22Rv1 (cell line): ENCODE results near the gene TJAP1.

Experiments
- CTCF ChIP-seq: fragments of 450-650 bp; IDR thresholded peaks from 2 replicates; pipeline ENCODE4 v1.5.1; 2017; ENCODE audit warnings: mild to moderate bottlenecking
- ZFX ChIP-seq: fragments of 450-650 bp; IDR thresholded peaks from 2 replicates; pipeline ENCODE4 v1.6.1; 2017; ENCODE audit warnings: antibody characterized with exemption, borderline replicate concordance

- TF ChIP-seq CTCF (no peak), ZFX (no peak)
These were observed 20.3 kb downstream of the TJAP1 start for GRCh38 chr6:43497689-43498088.
